ENCODE results near the gene LTO1. TPM values are rescaled to one million over a fixed set of nuclear protein-coding genes. Genes with fewer than 3 reads are reported as not detected.

LTO1 gene
- total and polyA plus RNA-seq, 2 experiments from 2014 or later: 20.1 to 23.3 TPM

GRCh38 chr11:69617682-69618081, 57.5 kb downstream of the LTO1 start (continued):
- no peak for TF ChIP-seq REST (IDR thresholded peaks at IDR 0.05; ENCODE audit: unreplicated experiment)

GRCh38 chr11:69617220-69617619, 57.9 kb downstream of the LTO1 start:
- H3K36me3 ChIP-seq (ENCODE audit: insufficient read depth): no peaks in the 10 kb centered on the region
- H3K36me3 Mint-ChIP-seq (ENCODE audit: low read depth): no peaks in the 10 kb centered on the region
- no peak overlapping the region for H3K27ac Mint-ChIP-seq

More at GRCh38 chr11:69617220-69617619, 57.9 kb downstream of the LTO1 start:
- no peaks in the 10 kb centered on the region for H3K9me2 ChIP-seq (ENCODE audit: insufficient read depth)
- H3K4me1 ChIP-seq (ENCODE audit: insufficient read depth): peaks cover 8% of the 10 kb centered on the region
- no peak for TF ChIP-seq ZNF331 (CRISPR knock-in tag; IDR thresholded peaks at IDR 0.05; ENCODE audit: low read depth)
- no peak for TF ChIP-seq EZH2phosphoT487 (IDR thresholded peaks at IDR 0.05; ENCODE audit: unreplicated experiment)
- no peak for TF ChIP-seq CREB1 (CRISPR knock-in tag; IDR thresholded peaks at IDR 0.05; ENCODE audit: low read depth)
- TF ChIP-seq ZNF114 (CRISPR knock-in tag; IDR thresholded peaks at IDR 0.05): no peak
- TF ChIP-seq REST (IDR thresholded peaks at IDR 0.05; ENCODE audit: unreplicated experiment): no peak
- no peak for TF ChIP-seq ZNF462 (CRISPR knock-in tag; IDR thresholded peaks at IDR 0.05)
- no peak for TF ChIP-seq NANOG (IDR thresholded peaks at IDR 0.05; ENCODE audit: borderline replicate concordance)
- no peak for TF ChIP-seq POLR2AphosphoS5 (IDR thresholded peaks at IDR 0.05; ENCODE audit: low read depth)
- no peak for TF ChIP-seq JUNB (IDR thresholded peaks at IDR 0.05; ENCODE audit: unreplicated experiment)
- TF ChIP-seq ETS1 (IDR thresholded peaks at IDR 0.05): no peak
- no peak for TF ChIP-seq EZH2 (IDR thresholded peaks at IDR 0.05; ENCODE audit: low read depth, unreplicated experiment)
- no peak for TF ChIP-seq STAT1 (IDR thresholded peaks at IDR 0.05; ENCODE audit: unreplicated experiment)
- DNase-seq (ENCODE audit: low spot score) (no peak), ATAC-seq (no peak)
- no peak overlapping the region for H3K27ac ChIP-seq (ENCODE audit: low read depth)
- no peaks in the 10 kb centered on the region for H3K27me3 ChIP-seq (ENCODE audit: insufficient read depth)
- no peak overlapping the region for H3K4me3 ChIP-seq
- H3K4me1 Mint-ChIP-seq: peaks cover 19% of the 10 kb centered on the region
- H3K9me3 Mint-ChIP-seq: no peaks in the 10 kb centered on the region; the same call in 2 of the 3 replicates
- no peaks in the 10 kb centered on the region for H3K79me2 ChIP-seq (replicated peaks; ENCODE audit: insufficient read depth)
- H4K20me1 ChIP-seq (replicated peaks; ENCODE audit: insufficient read depth): no peaks in the 10 kb centered on the region
- no peak overlapping the region for H3K4me3 Mint-ChIP-seq
- no peaks in the 10 kb centered on the region for H3F3A ChIP-seq (replicated peaks; ENCODE audit: low read depth)
- H3K27me3 Mint-ChIP-seq (ENCODE audit: insufficient read depth, low read depth, poor library complexity): peaks cover 4% of the 10 kb centered on the region
- H3K4me2 ChIP-seq: no peak overlapping the region
- H2AFZ ChIP-seq: no peak overlapping the region

Measured in GM23338 (cell line).